Measurements from ENCODE around the gene NOXO1. TPM values are rescaled to one million over a fixed set of nuclear protein-coding genes. Genes with fewer than 3 reads are reported as not detected.
A peak's percentile ranks its signal among the peaks of the same experiment; 100 is the strongest.
"Not testable (repeated sequence)": the region's sequence is repeated elsewhere in the genome, so short reads cannot be mapped to it uniquely, and the experiment has no call there.

NOXO1 gene
- total RNA-seq, 1 donor, result 0.43 TPM

DNA sequence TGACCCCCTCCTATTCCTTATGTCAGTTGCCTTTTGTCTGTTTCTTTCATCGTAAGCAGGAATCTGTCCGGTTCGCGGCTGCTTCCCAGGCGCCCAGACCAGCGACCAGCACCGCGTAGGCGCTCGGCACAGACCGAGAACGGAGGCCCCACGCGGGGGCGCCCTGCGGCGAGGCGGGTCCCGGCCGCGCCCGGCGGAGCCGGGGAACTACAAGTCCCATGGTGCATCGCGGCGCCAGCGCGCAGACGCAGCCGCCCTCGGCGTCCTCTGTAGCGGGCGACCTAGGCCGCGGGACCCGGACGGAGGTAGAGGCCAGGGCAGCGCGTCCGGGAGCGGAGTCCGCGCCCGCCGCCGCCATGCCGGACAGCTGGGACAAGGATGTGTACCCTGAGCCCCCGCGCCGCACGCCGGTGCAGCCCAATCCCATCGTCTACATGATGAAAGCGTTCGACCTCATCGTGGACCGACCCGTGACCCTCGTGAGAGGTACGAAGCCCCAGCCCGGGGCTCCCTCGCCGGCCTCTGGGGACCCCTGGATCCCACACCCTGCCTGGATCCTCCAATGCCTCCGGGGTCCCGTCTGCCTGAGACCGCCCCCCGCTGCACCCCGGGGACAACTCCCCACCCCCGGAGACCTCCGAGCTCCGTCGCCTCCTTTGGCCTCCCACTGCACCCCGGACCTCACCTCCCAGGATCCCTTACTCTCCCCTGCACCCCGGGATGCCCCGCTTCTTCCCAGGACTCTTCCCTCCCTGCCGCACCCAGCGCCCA, 21.8 kb downstream of the NOXO1 start, which contains the start of gene NDUFB10:
Gene NDUFB10 (plus strand): TSS at position 270 of the 771 bp plus-strand sequence. CDS start 87 bp downstream, at position 357.
- H3K4me3 ChIP-seq (ENCODE audit: low read depth, low read length), result peak within 1 kb of the TSS; percentile 90
- TF ChIP-seq, protein P1, sequence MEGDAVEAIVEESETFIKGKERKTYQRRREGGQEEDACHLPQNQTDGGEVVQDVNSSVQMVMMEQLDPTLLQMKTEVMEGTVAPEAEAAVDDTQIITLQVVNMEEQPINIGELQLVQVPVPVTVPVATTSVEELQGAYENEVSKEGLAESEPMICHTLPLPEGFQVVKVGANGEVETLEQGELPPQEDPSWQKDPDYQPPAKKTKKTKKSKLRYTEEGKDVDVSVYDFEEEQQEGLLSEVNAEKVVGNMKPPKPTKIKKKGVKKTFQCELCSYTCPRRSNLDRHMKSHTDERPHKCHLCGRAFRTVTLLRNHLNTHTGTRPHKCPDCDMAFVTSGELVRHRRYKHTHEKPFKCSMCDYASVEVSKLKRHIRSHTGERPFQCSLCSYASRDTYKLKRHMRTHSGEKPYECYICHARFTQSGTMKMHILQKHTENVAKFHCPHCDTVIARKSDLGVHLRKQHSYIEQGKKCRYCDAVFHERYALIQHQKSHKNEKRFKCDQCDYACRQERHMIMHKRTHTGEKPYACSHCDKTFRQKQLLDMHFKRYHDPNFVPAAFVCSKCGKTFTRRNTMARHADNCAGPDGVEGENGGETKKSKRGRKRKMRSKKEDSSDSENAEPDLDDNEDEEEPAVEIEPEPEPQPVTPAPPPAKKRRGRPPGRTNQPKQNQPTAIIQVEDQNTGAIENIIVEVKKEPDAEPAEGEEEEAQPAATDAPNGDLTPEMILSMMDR (IDR thresholded peaks at IDR 0.05; ENCODE audit: insufficient read depth, low read depth, low read length), result peak; percentile 57
- peak; percentile 92 for DNase-seq (ENCODE audit: low read depth)

DNA sequence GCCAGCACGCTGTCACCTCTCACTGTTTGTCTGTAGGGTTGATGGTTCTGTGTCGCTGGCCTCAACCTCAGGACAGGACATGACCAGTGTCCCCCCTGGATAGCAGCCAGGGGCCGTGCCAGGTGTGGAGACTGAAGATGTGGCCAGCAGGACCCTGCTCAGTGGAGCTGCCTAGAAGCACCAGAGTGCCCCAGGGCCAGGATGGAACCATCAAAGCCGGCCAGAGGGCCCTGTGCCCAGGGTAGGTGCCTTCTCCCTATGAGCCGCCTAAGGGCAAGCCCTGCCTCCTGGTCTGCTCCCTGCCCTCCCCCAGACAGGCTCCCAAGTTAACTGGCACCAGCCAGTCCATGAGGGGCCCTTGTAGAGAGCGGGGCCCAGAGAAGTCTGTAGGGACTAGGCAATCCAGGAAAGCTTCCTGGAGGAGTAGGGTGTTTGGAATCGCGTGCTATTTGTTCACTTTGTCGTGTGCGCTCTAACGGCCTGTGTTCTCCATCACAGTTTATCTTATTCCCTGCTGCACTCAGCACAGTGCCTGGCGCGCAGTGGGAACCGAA, 22.5 kb downstream of the NOXO1 start:
- peak overlapping the region; percentile 0 for H3K4me3 ChIP-seq (ENCODE audit: low read depth, low read length)
- DNase-seq (ENCODE audit: low read depth), result no peak
- TF ChIP-seq, protein P1 (IDR thresholded peaks at IDR 0.05; ENCODE audit: insufficient read depth, low read depth, low read length), result no peak

DNA sequence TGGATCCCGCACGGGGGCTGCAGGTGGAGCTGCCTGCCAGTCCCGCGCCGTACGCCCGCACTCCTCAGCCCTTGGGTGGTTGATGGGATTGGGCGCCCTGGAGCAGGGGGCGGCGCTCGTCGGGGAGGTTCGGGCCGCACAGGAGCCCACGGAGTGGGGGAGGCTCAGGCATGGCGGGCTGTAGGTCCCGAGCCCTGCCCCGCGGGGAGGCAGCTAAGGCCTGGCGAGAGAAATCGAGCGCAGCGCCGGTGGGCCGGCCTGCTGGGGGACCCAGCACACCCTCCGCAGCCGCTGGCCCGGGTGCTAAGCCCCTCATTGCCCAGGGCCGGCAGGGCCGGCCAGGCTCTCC, 23.2 kb downstream of the NOXO1 start:
- H3K4me3 ChIP-seq (ENCODE audit: low read depth, low read length), result not testable (repeated sequence)

DNA sequence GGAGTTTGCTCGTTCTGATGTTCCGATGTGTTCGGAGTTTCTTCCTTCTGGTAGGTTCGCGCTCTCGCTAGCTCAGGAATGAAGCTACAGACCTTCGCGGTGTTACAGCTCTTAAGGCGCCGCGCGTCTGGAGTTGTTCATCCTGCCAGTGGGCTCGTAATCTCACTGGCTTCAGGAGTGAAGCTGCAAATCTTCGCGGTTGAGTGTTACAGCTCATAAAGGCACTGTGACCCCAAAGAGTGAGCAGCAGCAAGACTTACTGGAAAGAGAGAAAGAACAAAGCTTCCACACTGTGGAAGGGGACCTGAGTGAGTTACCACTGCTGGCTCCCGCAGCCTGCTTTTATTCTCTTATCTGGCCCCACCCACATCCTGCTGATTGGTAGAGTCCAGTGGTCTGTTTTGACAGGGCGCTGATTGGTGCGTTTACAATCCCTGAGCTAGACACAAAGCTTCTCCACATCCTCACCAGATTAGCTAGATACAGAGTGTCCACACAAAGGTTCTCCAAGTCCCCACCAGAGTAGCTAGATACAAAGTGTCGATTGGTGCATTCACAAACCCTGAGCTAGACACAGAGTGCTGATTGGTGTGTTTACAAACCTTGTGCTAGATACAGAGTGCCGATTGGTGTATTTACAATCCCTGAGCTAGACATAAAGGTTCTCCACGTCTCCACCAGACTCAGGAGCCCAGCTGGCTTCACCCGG, 23.7 kb downstream of the NOXO1 start:
- not testable (repeated sequence) for DNase-seq (ENCODE audit: low read depth); H3K4me3 ChIP-seq (ENCODE audit: low read depth, low read length)

More for the DNA sequence above, 23.2 kb downstream of the NOXO1 start:
- DNase-seq (ENCODE audit: low read depth), result not testable (repeated sequence)

DNA sequence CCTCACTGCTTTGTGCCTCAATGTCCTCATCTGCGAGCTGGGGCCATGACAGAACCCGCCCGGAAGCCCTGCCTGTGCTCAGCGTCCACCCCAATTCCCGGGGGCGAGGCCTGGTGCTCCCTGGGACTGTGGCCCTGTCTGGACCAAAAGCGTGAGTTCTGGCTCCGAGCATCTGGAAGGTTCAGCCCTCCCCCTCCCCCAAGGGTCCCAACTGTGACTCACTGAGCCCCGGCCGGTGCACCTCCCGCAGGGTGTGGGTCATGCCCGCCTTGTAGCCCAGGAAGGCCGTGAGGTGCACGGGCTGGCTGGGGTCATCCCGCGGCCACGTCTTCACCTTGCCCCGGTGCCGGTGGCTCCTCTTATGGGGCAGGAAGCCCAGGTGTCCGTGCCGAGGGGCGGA, 27.5 kb downstream of the NOXO1 start:
- no peak for DNase-seq (ENCODE audit: low read depth)
- no peak overlapping the region for H3K4me3 ChIP-seq (ENCODE audit: low read depth, low read length)
- TF ChIP-seq, protein P1 (IDR thresholded peaks at IDR 0.05; ENCODE audit: insufficient read depth, low read depth, low read length), result no peak

DNA sequence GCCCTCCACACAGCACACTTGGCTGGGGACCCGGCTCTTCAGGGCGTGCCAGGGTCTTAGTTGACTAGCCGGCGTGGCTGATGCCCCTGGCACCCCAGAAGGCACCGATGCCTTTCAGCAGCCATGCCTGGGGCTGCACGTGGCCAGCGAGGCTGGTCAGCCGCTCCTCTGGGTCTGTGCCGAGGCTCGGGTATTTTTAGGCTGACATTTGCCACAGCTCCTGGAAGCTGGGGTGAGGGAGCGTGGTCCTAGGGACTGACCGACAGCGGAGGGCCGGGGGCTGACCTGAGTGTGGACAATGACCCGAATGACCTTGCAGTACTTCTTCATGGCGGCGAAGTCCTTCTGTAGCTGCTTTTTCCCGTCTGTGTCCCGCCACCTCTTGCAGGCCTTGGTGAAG, 30.7 kb downstream of the NOXO1 start:
- no peak overlapping the region for H3K4me3 ChIP-seq (ENCODE audit: low read depth, low read length)
- TF ChIP-seq, protein P1 (IDR thresholded peaks at IDR 0.05; ENCODE audit: insufficient read depth, low read depth, low read length), result no peak
- DNase-seq (ENCODE audit: low read depth), result no peak

DNA sequence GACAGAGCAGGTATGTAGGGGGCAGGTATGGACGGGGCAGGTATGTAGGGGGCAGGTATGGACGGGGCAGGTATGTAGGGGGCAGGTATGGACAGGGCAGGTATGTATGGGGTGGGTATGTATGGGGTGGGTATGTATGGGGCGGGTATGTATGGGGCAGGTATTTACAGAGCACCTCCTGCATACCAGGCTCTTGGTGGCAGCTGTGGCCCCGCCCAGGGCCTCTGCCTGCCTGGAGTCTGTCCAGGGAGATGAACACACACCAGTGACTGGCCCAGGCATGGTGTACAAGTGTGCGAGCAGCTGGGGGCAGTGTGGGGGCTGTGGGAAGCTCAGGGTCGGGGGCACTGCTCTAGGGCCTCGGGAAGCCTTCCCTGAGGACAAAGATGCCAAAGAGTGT, 31.2 kb downstream of the NOXO1 start:
- no peak for DNase-seq (ENCODE audit: low read depth)
- no peak overlapping the region for H3K4me3 ChIP-seq (ENCODE audit: low read depth, low read length)
- TF ChIP-seq, protein P1 (IDR thresholded peaks at IDR 0.05; ENCODE audit: insufficient read depth, low read depth, low read length), result no peak

Data from fibroblast of villous mesenchyme (primary cell).